ENCODE measurements around the gene DGKI.

The DGKI gene

DNA sequence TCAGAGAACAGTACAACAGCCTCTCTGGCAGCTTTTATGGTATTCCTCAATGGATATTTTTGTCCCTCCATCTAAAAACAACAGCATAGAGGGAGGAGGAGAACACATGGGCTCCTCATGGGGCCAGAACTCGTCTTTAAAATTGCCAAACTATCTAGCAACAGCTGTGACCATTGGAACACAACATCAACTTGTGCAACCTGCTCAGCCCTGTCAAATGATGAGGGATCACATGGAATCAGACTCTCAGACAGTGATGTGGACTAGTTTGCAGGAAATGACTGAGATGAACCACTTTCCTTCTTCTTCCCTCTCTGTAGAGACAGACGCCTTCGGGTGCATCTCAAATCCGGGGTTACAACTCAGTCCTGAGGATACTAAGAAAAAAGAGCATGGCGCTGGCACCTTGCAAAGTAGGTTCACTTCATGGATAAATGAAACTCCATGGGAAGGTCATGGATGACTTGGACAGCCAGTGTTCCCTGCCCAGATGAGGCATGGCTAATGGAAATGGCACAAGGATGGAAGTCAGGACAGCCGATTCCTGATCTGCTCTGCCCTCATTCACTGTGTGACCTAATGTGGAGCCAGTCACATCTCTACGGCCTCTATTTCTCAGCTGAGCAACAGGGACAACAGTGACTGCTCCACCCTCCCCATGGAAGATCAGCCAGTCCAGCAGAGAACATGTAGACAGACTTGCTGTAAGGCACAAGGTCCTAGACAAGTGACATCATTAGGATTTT lies 24.6 kb upstream of the DGKI start:
- DNase-seq: no peak

DNA sequence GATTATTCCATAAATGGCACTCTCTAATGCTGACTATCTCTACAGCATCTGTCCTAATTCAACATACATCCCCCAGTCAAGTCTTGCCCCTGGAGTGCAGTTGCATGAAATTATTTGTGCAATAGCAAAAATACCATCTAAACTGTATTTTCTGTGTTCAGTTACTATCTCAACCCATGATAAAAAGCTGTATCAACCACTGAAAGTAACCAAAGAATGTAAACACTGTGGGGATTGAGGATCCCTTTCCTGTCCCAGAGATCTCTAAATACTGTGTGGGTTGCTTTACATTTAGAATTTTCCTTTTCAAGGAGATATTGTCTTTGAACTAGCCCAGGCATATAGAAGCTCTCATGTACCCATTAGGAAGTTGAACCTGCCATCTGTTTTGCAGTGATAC lies 23.9 kb upstream of the DGKI start:
- no peak for DNase-seq

DNA sequence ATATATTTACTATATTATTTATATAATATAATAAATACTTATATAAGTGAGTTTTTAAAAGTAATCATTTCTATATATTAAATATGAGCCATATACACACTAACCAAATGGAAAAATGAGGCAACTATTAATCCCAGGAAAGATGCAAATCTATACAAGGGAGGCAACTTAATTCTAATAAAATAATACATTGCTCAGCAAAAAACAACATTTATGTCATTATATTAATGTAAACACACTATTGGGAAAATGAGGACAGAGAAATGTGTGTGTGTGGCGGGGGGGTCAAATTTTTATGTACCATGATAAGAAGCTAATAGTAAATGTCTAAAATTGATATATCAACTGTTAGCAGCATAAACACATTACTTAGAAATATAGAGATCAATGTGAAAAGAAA lies 23.3 kb upstream of the DGKI start:
- no peak for DNase-seq

DNA sequence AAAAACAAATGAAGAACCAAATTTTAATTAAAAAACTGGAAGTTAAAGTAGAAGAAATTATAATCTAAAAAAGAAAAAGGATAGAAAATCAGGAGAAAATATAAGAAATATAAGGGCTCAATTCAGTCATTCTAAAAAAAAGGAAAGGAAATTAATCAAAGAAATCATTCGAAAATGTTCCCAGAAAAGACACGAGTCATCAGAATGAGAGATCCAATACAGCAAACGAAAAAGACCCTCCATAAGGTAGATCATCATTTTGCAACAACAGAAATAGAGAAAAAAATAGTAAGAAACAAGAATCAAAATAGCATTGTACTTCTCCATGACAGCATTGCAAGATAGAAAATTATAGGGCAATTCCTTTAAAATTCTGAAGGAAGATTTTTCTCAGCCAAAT lies 22.5 kb upstream of the DGKI start:
- no peak for DNase-seq

DNA sequence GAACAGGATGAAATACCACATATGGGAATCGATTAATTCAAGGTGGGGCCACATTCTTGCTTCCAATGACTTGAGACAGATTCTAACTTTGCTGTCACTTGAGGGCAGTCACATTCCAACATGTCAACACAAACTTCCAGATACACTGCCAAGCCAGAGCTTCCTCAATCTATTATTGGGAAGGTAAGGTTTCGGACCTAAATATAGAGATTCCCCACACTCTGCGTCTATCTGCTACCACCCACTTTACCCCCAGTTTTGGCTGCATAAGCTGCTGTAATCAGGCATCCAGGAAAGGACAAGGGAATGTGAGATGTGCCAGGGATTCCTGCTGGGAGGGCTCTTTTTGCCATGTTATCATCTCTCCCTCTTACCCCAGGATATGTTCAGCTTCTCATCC lies 20.5 kb upstream of the DGKI start:
- DNase-seq: no peak

DNA sequence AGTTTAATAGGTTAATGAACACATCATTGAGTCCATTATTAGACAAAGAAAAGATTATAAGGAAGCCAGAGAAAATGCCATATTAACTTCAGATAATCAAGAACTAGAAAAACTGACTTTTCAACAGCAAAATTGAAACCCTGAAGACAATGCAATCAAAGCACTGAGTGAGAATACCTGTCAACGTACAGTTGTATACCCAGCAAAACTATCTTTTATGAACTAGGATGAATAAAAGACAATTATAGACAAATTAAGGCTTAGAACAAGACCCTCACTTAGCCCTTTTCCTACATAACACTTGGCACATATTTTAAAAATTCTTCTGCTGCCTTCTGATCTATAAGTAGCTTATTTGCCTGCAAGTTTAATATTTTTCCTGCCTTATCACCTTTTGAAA lies 19.0 kb upstream of the DGKI start:
- DNase-seq: no peak

DNA sequence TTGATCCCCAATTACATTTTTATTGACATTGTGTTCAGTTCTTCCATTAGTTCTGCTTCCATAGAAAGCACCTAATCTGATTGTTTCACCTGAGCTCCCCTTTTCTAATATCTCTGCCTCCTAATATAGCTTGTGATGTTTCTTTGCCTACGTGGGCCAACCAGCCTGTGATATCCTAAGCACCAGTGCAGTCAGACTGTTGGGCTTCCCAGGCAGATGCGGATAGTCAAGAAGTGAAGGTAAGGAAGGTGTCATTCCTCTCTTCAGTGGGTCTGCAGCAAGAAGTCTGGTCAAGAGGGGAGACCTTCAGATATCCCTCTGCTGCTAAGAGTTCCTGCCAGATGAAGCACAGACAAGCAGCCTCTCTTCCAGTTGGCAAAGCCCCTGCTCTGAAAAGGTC lies 16.2 kb upstream of the DGKI start:
- no peak for DNase-seq

DNA sequence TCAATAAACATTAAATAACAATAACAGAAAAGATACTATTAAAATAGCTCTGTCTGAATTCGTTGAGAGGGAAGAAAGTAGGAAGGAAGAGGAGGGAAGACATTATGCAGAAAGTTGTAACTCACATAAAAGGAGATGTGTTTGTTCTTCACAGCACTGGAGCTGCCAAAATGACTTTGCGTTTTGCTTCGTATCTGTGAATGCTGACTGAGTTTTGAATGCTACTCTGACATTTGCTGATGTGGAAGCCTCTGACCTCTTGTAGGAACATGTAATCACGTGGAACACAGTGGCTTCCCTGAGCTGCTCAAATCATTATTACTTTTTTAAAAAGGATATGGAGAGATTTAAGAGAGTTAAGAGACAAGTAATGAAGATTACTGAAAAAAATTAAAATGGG lies 15.6 kb upstream of the DGKI start:
- DNase-seq: no peak

DNA sequence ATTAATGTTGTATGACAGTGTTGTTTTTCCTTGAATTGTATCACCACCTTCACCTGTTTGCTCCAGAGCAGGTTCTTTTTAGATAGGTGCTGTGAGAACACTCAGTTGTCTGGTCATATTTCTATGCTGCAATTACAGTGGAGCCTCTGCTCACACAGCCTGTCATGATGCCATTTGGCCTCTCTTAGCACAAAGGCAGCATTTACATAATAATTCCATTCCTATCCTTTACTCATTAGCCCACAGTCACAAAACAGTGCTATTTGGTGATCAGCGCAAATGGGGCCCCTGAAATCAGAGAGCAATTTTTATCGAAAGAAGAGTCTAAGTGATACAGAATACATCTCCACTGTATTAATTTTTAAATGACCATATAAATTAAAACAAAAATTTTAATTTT lies 13.8 kb upstream of the DGKI start:
- no peak for DNase-seq

DNA sequence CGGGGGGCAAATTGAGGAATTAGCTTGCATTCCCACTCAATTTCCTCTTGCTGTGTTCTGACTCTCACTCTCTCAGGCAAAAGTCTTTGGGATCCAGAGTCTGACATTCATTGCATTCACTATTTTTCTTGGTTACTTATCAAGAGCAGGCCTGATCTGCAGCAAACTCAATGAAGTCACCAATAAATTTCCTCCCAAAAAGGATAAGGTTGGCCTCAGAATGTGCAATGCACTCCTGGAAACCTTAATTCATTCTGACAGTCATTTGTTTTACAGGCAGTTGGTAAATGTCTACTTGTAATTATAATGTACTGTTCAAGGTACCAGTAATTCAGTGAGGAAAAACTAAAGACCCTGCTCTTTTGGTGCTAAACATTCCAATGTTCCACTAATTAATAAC lies 6.3 kb upstream of the DGKI start:
- no peak for DNase-seq

DNA sequence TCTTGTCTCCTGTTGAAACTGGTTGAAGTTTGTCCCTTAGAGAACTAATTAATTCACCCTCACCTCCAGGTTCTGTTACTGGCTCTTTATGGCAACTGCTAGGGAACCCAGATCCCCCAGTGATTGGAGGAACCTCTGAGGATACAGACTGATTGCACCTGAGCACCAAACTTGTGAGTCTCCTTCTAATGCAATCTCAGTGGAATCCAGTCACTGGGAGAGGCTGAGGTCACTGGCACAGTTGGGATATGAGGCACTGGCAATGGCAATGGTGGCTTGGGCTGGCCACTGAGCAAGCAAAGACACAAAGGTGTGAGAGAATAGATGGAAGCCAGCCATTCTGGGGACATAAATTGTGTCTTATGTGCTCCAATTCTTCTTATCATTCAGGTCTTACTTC lies 5.3 kb upstream of the DGKI start:
- no peak for DNase-seq

DNA sequence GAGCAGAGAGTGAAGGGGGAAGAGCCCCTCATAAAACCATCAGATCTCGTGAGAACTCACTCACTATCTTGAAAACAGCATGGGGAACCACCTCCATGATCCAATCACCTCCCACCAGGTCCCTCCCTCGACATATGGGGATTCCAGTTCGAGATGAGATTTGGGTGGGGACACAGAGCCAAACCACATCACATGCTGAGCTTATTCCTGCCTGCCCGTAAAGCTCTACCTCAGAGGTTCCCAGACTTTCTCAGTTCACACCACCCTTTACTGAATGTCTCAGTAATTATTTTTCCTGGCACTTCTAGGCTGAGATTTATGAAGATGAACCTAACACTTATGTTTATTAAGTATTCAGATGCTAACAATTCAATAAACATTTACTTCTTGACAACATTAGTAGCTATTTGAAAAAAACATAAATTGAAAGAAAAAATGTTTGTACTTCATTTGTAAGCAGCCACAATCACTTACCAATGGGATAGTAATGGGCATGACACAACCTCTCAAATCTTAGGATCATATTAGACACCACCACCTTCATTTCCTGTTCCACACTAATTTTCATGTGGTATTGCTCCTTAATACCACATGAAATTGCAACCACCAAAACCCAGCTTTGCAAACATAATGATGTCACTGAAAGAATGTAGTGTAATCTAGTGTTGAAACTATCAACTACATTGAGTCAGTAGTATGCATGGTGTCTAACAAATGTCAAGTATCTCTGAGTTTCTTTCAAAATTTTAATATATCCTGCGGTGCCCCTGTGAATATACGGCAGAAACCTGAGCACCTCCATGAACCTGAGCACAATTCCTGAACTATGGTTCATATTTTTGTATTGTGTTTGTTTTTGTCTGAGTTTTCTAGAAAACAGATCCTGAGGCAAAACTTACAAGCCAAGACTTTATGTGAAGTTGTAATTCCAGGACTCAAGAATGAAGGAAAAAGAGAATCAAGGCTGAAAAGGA lies 4.5 kb upstream of the DGKI start:
- no peak for DNase-seq

DNA sequence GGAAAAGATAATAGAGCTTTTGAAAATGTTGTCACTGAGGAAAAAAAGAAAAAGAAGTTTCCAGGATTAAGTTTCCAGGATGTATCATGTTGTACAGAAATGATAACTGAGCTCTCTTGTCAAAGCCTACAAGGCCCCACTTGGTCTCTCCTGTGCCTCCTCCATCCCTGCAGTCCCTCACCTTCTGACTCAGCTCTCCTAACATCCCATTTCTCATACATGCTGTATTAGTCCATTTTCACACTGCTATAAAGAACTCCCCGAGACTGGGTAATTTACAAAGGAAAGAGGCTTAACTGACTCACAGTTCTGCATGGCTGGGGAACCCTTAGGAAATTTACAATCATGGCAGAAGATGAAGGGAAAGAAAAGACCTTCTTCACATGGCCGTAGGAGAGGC lies 3.8 kb upstream of the DGKI start:
- no peak for DNase-seq

DNA sequence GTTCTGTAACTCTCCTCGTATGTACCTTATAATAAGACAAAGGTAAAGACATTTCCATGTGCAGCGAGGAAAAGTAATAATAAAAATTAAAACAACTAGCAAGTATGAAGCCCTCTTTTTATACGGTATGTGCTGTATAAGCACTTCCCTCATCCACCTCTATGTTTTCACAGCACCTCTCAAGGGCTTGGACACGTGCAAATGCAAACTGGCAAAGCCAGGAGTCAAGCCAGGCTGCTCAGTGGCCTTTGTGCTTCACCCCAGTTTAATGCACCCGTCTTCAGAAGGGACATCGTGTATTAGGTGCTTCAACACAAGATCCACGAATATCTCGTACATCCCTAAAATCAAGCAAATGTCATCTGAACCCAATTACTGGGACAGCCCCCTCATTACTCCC lies 1.3 kb upstream of the DGKI start:
- no peak for DNase-seq

DNA sequence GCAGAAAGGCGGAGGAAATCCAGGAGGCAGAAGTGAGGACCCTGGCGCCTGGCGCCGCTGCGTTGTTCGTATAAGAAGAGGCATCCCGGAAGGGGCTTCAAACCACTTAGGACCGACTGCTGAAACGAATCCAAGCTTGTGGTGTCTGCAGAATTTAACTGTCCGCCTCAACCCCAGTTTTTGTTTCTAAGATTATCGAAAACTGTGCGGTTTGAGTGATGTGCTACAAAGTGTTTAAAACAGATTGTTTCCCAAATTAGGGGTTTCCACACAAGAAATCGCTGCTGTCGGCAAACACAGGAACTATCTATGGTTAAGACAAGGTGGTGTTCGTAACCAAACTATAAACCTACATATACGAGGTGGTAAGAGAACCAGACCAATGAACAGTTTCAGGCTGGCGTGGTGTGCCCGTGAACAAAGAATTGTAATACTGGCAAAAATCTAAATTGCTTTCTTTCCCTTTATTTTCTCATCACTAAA lies 835 bp upstream of the DGKI start:
- DNase-seq: peak in 1 of 2 donors; percentile 2

DNA sequence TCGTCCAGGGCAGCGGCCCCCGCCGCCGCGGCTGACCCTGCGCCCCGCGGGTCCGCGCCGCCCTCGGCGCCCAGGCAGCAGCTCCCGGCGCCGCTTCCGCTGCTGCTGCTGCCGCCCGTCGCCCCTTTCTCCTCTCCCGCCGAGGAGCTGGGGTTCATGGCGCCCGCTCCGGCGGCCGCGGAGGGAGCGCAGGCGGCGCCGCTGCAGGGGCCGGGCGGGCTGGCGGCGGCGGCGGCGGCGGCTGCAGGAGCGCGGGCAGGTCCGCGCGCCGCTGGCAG lies 286 bp downstream of the DGKI start:
- no peak for DNase-seq

DNA sequence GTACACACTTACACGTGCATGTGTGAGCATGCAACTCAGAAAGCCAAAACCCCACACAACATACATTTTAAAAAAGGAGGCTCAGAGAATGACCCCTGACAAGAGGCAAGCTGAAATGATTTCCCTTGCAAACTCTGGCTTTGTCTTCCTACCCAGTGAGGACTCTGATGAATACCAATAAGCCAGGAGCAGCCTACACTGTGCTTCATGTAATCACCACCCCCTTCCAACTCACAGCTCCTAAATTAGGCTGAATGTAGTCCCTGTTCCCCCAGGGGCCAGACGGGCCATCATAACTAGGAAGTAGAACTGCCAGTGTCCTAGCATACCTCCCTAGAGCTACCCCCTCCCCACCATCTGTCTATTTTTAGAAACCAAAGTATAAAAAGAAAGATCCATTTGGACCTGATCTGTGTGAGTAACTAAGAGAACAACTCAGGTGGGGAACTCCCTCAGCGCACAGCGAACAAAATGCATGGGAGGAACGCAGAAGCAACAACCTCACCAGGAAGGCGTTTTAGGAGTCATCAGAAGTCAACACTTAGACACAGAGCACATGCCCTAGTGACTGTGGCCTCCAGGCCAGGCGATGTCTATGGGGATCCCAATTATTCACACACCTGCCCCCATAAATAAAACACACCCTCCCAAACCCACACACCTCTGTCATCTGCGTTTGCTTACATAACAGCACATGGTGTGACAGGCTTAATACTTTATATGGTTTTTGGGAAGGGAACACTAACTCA lies 1.9 kb downstream of the DGKI start:
- DNase-seq: no peak

DNA sequence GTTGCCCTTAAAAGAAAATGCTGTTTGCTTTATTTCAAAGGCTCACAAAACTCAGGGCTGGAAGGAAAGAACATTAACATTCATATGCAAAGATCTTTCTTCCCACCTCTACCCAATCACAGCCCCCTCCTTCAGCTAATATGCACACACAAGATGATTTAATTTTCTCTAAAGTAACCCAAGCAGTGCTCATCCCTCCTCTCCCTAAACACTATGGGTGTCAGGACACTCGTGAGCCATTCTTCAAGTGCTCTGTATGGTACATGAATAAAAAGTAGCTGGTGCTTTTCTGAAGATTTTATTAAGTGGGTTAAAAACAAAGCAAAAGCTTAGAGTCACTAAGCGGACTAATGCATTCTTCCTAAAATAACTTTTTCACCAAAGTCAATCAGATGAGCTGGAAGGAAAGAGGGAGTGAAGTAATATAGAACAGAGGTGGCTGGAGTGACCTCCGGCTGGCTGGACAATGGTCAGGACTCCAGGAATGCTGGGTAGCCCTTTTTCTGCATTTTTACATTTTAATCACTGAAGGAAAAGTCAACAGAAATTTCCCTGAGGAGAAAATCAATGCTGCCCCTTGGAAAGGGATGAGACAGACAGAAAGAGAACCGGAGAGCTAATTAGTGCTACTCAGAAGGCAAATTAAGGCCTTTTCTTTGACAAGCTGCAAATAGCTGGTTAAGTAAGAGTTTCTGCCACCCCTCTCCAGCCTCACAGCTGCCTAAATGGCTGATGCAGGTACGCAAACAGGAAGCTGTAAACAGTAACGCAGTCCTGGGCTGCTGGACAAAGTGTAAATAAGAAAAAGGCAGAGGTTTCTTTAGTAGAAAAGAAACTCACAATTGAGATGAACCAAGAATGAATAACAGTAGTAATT lies 6.6 kb downstream of the DGKI start:
- DNase-seq: no peak

DNA sequence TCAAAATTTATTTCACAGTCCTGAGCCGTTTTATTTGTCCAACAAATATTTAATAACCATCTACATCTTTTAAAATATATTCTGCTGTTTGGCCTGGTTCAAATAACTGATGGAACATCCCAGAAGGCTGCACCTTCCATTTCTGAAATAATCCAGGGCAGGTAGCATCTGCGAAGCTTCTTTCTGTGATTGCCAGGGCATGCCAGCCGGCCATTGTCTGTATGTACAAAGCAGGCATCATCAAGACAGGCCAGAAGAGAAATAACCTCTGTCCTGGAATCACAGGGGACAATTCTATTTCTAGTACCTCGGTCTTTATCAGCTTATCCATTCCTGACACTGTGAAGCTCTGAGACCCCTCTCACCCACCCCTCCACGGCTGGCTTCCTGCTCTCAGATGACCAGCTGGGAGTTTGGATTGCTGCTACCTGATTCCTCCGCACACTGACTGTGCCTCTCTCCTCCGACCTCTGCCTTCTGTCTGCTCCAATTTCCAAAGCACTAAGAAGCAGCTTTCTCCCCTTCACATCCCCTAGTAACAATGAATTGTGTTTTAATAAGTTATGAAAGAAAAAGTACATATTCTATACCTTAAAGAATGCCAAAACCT lies 8.0 kb downstream of the DGKI start:
- no peak for DNase-seq

DNA sequence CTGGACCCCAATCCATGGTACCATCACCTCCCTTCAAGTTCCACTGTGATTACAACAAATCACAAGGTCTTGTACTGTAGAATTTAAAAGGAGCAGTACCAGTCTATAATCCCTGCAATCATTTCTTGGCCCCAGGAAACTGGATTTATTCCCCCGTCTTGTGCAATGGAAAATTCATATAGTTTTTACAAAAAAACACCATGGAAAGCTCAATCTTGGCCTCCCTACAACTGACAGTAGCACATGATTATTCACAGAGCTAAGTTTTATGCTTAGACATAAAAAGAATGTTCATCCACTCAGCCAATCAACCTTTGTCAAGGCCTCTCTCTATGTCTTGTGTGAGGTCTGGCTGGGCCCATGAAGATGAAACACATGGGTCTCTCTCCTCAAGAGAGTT lies 10.2 kb downstream of the DGKI start:
- DNase-seq: no peak

DNA sequence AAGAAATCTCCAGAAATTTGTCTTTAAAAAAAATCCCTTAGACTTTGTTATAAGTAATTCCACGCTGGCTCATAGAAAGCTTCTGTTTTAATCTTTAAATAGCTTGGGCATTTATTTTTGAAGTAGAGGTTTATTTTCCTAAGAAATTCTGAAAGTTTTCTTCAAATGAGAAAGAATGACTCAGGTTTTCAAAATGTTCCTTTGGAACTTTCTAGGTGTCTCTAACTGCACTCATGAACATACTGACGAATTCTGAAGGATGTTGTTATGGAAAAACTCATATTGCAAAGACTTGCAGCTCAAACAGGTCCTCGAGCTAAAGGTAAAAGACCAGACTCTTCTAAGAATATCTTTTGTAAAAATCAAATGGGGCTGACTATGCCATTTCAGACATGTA lies 10.7 kb downstream of the DGKI start:
- no peak for DNase-seq

DNA sequence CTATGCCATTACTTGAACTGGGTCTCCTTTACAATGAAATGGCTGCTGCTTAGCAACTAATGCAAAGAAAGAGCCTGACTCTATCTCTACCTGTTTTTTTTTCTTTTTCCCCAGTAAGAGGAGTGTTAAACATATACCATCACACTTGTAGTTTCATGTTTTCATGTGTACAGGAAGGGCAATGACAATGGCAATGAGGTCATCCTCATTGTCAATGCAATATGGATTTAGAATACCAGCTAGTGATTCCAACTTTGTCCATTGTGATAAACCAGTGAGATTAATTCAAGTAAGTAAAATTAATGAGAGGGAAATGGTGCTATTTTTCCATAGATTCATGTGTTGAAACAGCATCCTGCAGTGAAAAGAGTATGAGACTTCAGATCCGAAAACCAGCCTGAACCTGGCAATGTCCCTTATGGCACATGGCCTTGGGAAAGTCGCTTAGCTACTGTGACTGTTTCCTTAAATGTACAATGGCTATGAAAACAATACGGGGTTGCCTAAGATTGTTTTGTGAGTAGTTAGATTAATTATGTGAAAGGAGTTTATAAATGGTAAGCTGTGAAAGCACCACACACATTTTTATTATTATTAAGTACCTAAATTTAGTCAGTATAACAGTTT lies 11.2 kb downstream of the DGKI start:
- DNase-seq: no peak
